Measurements from ENCODE around the gene HOGA1.

Gene HOGA1

DNA sequence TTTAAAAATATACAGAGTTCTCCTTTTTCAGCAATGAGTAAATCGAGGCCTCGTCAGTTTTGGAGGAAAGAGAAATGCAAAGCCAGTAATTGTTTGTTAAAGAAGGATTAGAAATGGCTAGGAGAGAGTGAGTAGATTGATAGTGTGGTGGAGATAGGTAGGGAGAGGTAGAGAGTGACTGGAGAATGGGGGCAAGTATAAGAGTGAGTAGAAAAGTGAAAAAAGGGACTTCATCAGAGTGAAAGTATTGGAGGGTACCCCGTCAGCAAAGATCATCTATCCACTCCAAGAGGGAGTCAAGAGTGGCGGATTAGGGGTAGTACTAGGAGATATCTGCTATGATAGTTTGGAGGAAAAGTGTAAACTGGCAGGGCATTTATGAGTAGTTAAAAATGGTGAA lies 20.9 kb upstream of the HOGA1 start:
- TF ChIP-seq, protein P1, sequence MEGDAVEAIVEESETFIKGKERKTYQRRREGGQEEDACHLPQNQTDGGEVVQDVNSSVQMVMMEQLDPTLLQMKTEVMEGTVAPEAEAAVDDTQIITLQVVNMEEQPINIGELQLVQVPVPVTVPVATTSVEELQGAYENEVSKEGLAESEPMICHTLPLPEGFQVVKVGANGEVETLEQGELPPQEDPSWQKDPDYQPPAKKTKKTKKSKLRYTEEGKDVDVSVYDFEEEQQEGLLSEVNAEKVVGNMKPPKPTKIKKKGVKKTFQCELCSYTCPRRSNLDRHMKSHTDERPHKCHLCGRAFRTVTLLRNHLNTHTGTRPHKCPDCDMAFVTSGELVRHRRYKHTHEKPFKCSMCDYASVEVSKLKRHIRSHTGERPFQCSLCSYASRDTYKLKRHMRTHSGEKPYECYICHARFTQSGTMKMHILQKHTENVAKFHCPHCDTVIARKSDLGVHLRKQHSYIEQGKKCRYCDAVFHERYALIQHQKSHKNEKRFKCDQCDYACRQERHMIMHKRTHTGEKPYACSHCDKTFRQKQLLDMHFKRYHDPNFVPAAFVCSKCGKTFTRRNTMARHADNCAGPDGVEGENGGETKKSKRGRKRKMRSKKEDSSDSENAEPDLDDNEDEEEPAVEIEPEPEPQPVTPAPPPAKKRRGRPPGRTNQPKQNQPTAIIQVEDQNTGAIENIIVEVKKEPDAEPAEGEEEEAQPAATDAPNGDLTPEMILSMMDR (IDR thresholded peaks at IDR 0.05; ENCODE audit: low read depth, low read length): no peak
- no peak overlapping the region for H3K4me3 ChIP-seq (ENCODE audit: low read depth, low read length)

DNA sequence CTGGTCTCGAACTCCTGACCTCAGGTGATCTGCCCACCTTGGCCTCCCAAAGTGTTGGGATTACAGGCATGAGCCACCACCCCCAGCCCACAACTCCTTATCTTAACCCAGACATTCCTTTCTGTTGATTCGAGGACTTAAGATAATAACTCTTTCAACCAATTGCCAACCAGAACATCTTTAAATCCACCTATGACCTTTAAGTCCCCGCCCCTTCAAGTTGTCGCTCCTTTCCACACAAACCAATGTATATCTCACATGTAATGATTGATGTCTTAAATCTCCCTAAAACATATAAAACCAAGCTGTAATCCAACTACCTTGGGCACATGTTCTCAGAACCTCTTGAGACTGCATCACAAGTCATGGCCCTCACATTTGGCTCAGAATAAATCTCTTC lies 19.4 kb upstream of the HOGA1 start:
- no peak overlapping the region for H3K4me3 ChIP-seq (ENCODE audit: low read depth, low read length)
- TF ChIP-seq, protein P1 (IDR thresholded peaks at IDR 0.05; ENCODE audit: low read depth, low read length): no peak

DNA sequence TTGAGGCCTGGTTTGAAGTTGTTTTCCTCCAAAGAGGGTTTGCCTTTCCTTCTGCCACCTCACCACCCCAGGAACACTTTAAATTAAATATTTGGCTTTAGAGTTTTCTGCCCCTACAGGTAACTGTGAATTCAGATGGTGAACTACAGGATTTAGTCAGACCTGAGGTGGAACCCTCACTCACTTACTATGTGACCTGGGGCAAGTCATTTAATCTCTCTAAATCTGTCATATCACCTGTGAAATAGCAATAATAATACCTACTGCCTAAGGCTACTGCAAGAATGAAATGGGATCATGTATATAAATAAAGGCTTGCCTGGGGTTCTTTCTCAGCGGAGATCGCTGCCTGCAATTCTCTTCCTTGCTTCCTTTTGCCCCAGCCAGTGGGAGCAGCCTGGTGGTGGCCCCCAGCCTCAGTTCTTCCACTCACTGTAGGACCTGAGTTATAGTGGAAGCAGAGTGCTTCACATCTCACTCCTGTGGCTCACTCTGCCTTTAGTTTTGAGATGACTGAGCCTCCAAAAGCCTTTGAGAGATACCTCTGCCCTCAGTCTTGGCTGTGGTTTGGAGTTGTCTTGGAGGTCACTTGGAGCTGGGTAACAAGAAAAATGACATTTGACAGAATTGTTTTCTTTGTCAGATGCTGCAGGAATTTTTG lies 17.7 kb upstream of the HOGA1 start:
- TF ChIP-seq, protein P1 (IDR thresholded peaks at IDR 0.05; ENCODE audit: low read depth, low read length): no peak
- H3K4me3 ChIP-seq (ENCODE audit: low read depth, low read length): no peak overlapping the region

DNA sequence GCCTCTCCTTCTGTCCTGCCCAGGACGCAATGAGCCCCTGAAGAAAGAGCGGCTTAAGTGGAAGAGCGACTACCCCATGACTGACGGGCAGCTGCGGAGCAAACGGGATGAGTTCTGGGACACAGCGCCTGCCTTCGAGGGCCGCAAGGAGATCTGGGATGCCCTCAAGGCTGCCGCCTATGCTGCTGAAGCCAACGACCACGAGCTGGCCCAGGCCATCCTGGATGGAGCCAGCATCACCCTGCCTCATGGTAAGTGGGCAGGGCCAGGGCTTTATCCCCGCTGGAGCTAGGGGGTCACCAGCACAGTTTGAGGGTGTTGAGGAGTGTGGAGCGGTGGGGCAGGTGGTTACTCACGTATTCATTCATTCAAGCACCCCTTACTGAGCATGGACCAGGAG lies 16.3 kb upstream of the HOGA1 start:
- no peak overlapping the region for H3K4me3 ChIP-seq (ENCODE audit: low read depth, low read length)
- TF ChIP-seq, protein P1 (IDR thresholded peaks at IDR 0.05; ENCODE audit: low read depth, low read length): no peak

DNA sequence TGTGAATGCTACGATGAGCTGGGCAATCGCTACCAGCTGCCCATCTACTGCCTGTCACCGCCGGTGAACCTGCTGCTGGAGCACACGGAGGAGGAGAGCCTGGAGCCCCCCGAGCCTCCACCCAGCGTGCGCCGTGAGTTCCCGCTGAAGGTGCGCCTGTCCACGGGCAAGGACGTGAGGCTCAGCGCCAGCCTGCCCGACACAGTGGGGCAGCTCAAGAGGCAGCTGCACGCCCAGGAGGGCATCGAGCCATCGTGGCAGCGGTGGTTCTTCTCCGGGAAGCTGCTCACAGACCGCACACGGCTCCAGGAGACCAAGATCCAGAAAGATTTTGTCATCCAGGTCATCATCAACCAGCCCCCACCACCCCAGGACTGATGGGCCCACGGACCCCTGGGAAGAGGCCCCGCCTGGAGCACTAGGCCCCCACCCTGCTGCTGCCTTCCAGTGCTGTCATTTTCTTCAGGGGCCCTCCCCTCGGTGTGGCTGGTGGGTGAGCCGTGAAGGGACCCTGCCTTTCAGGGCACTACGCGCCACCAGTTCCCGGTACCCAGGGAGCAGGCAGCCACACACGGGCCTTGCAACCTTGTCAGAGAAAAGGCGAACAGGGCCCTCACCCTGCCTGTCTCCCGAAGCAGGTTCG lies 13.9 kb upstream of the HOGA1 start:
- H3K4me3 ChIP-seq (ENCODE audit: low read depth, low read length): no peak overlapping the region
- TF ChIP-seq, protein P1 (IDR thresholded peaks at IDR 0.05; ENCODE audit: low read depth, low read length): no peak

DNA sequence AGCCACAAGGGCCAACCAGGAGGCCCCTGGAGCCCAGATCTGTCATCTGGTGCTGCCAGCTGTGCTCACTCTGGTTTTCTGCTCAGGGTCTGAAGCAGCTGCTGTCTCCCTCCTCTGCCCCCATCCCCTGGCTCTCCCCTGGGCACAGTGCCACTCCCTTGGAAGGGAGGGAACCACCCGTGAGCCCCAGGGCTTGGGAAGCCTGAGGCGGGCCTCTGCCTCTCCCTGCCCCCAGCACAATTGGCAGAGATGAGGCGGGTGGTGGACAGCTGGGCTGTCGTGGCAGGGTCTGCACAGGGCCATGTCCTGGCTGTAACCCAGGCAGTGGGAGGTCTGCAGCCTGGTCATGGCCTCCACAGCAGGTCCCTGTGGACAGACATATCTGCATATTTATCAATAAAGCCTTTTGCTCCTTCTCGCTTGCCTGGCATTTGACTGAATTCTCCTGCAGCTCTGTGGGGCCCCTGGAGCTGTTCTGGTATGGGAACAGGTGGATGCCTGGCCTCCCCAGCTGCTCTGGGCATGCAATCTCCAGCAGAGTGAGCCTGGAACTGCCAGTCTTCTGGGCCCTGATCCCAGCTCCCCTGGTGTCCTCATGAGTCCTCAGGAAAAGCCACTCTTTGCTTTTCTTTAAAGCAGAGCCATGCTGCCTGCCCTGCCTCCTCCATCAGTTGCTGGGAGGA lies 13.3 kb upstream of the HOGA1 start:
- H3K4me3 ChIP-seq (ENCODE audit: low read depth, low read length): no peak overlapping the region
- TF ChIP-seq, protein P1 (IDR thresholded peaks at IDR 0.05; ENCODE audit: low read depth, low read length): no peak

GRCh38 chr10:97571622-97572021 lies 12.6 kb upstream of the HOGA1 start:
- no peak overlapping the region for H3K4me3 ChIP-seq (ENCODE audit: low read depth, low read length)
- TF ChIP-seq, protein P1 (IDR thresholded peaks at IDR 0.05; ENCODE audit: low read depth, low read length): no peak
